Measurements from ENCODE around the gene MFRP.

DNA sequence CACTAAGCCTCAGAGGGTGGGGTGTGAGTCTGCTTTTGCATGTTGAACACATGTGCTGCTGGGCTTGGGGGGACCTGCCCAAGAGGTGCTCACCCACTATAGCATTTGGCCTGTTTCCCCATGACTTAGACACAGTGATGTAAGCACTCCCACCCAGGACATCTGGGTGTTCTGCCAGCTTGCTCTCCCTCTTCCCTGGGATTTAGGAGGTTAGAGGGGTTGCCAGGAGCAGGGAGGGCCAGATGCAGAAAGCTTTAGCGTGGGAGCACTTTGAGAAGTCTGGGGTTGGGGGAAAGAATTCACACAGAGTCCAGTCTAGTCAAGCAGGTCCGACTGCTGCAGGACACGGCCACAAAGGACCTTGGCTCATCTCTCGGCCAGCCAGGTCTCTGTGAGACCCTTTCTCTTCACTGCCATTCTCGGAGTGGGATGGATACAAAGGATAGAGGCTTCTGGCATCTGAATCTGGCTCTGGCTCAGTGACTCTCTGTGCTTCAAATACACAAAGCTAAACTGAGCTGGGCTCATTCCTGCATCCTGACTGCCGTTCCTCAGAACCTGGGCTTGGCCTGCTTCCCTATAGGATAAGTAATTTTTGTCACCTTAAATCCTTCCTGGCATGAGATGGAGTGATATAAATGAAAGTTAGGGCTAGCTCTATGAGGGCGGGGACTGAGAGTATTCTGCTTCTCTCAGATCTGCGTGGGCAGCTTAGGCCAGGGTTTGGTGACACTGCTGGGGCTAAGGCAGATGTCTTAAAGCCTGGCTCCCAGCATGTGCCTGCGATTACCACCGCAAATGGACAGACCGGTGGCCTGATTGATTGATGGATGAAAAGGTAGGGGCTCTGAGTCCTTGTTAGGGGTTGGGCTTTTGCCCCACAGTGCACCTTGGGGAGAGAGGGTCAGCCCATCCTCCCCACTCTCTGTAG is 20.4 kb upstream of the MFRP start:
- no peak for TF ChIP-seq POLR2A (IDR thresholded peaks at IDR 0.05; ENCODE audit: low read depth, low read length)
- TF ChIP-seq SPI1 (IDR thresholded peaks at IDR 0.05; ENCODE audit: low read depth, low read length): no peak
- no peak for TF ChIP-seq TAF1 (IDR thresholded peaks at IDR 0.05; ENCODE audit: low read depth, low read length)

Measured in GM12891 (cell line).